Stimulated activated naive CD8-positive, alpha-beta T cell treated with anti-CD3 and anti-CD28 coated beads, Interleukin-15, amount 100 ng/mL, for 72 hours (primary cell): ENCODE measurements around the gene RAB11FIP3.
"Not testable (repeated sequence)": the region's sequence is repeated elsewhere in the genome, so short reads cannot be mapped to it uniquely, and the experiment has no call there.

Experiments used
- ATAC-seq: fragments of 150-1000 bp; cut with Tn5 transposase; 2 replicates; pipeline ENCODE4 v1.10.0; 2021; ENCODE audit warnings: mild to moderate bottlenecking, moderate library complexity
- DNase-seq, 2 donors: peaks; one replicate each; pipeline ENCODE4 v3.0.0; 2021 to 2022
- H3K27ac Mint-ChIP-seq, 2 donors: one replicate each; pipeline ENCODE4 v1.8.0; 2022; ENCODE audit warnings: mild to moderate bottlenecking in 2 of 2, mixed read lengths in 2 of 2, moderate library complexity in 2 of 2
- H3K27me3 Mint-ChIP-seq: one replicate; pipeline ENCODE4 v1.8.0; 2022; ENCODE audit warnings: mixed read lengths
- H3K4me1 Mint-ChIP-seq: one replicate; pipeline ENCODE4 v1.8.0; 2022; ENCODE audit warnings: mild to moderate bottlenecking, mixed read lengths
- H3K4me3 Mint-ChIP-seq, 2 donors: one replicate each; pipeline ENCODE4 v1.8.0; 2022; ENCODE audit warnings: mild to moderate bottlenecking in 2 of 2, mixed read lengths in 2 of 2, moderate library complexity in 1 of 2
- H3K9me3 Mint-ChIP-seq, 2 donors: one replicate each; pipeline ENCODE4 v1.8.0; 2022; ENCODE audit warnings: mixed read lengths in 2 of 2

The RAB11FIP3 gene

GRCh38 chr16:463071-463470, 37.6 kb downstream of the RAB11FIP3 start:
- H3K9me3 Mint-ChIP-seq = no peaks in the 10 kb centered on the region
- no peak for DNase-seq
- peaks cover 22% of the 10 kb centered on the region for H3K4me1 Mint-ChIP-seq
- H3K27ac Mint-ChIP-seq = peak overlapping the region in 1 of 2 donors; percentile 12
- no peak for ATAC-seq
- no peak overlapping the region for H3K4me3 Mint-ChIP-seq
- H3K27me3 Mint-ChIP-seq = no peaks in the 10 kb centered on the region

- no peak for ATAC-seq
- Mint-ChIP-seq H3K4me3 (no peak overlapping the region), H3K27ac (peak overlapping the region; percentile 43 to 92), H3K9me3 (no peaks in the 10 kb centered on the region), H3K27me3 (no peaks in the 10 kb centered on the region), H3K4me1 (peaks cover 17% of the 10 kb centered on the region)
- DNase-seq = no peak
Observed at GRCh38 chr16:466651-467050, 41.2 kb downstream of the RAB11FIP3 start.

GRCh38 chr16:467249-467871, 41.9 kb downstream of the RAB11FIP3 start:
- H3K9me3 Mint-ChIP-seq, DNase-seq, H3K4me3 Mint-ChIP-seq, H3K27me3 Mint-ChIP-seq, ATAC-seq: not testable (repeated sequence)
- Mint-ChIP-seq H3K4me1 (peaks cover 17% of the 10 kb centered on the region), H3K27ac (peak overlapping the region; percentile 43 to 92)

GRCh38 chr16:468068-468821, 42.8 kb downstream of the RAB11FIP3 start:
- Mint-ChIP-seq H3K9me3 (no peaks in the 10 kb centered on the region), H3K4me3 (no peak overlapping the region), H3K4me1 (peaks cover 17% of the 10 kb centered on the region), H3K27me3 (no peaks in the 10 kb centered on the region), H3K27ac (no peak overlapping the region)
- DNase-seq (no peak), ATAC-seq (no peak)

DNA sequence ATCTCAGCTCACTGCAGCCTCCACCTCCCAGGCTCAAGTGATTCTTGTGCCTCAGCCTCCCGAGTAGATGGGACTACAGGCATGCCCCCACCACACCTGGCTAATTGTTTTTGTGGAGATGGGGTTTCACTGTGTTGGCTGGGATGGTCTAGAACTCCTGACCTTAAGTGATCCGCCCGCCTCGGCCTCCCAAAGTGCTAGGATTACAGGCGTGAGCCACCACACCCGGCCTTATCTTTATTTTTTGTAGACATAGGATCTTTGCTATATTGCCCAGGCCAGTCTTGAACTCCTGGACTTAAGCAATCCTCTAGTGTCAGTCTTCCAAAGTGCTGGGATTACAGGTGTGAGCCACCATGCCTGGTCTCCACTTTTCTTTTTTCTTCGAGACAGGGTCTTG, 44.0 kb downstream of the RAB11FIP3 start:
- not testable (repeated sequence) for ATAC-seq, H3K9me3 Mint-ChIP-seq, H3K27ac Mint-ChIP-seq, DNase-seq, H3K4me3 Mint-ChIP-seq, H3K27me3 Mint-ChIP-seq
- H3K4me1 Mint-ChIP-seq = peaks cover 17% of the 10 kb centered on the region

GRCh38 chr16:470418-470817, 45.0 kb downstream of the RAB11FIP3 start:
- Mint-ChIP-seq H3K27ac (peak overlapping the region in 1 of 2 donors; percentile 54), H3K27me3 (no peaks in the 10 kb centered on the region), H3K4me1 (peaks cover 17% of the 10 kb centered on the region)

GRCh38 chr16:471353-472198, 46.1 kb downstream of the RAB11FIP3 start:
- Mint-ChIP-seq H3K4me1 (peaks cover 8% of the 10 kb centered on the region), H3K27me3 (no peaks in the 10 kb centered on the region), H3K9me3 (no peaks in the 10 kb centered on the region), H3K4me3 (no peak overlapping the region), H3K27ac (no peak overlapping the region)
- ATAC-seq (no peak), DNase-seq (no peak)

More at GRCh38 chr16:470418-470817, 45.0 kb downstream of the RAB11FIP3 start:
- DNase-seq (no peak), ATAC-seq (no peak)
- H3K9me3 Mint-ChIP-seq = no peaks in the 10 kb centered on the region
- no peak overlapping the region for H3K4me3 Mint-ChIP-seq

GRCh38 chr16:472199-472504, 46.7 kb downstream of the RAB11FIP3 start:
- DNase-seq (no peak), ATAC-seq (no peak)
- H3K27ac Mint-ChIP-seq = no peak overlapping the region
- no peaks in the 10 kb centered on the region for H3K27me3 Mint-ChIP-seq
- no peak overlapping the region for H3K4me3 Mint-ChIP-seq
- no peaks in the 10 kb centered on the region for H3K9me3 Mint-ChIP-seq
- H3K4me1 Mint-ChIP-seq = peaks cover 3% of the 10 kb centered on the region

DNA sequence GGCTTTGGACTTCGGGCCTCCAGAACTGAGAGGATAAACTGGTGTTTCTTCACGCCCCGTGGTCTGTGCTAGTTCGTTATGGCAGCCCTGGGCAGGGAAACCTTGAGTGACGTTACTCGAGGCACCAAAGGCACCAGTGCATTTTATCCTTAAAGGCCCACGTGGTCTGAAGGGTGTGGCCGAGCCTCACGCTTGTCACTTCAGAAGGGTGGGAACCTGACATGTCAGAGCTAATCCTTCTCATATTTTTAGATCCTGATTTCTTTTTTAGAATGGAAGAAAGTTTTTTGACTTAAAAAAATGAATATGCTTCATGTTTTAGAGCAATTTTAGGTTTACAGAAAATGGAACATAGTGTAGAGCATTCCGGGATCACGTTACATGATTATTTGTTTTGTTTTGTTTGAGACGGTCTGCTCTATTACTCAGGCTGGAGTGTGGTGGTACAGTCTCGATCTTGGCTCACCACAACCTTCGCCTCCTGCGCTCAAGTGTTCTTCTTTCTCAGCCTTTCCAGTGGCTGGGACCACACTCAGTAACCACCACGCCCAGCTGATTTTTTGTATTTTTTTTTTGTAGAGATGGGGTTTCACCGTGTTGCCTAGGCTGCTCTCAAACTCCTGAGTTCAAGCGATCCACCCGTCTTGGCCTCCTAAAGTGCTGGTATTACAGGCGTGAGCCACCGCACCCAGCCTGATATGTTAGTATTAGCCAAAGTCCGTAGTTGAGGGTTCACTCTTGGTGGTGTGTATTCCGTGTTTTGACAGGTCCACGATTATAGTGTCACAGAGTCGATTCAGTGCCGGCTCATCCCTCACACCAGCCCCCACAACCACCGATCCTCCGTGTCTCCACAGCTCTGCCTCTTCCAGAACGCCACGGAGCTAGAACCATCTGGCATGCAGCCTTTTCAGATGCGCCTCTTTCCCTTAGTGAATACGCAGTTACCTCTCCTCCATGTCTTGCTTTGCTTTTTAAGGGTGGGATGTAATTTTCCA, 47.9 kb downstream of the RAB11FIP3 start:
- no peak for ATAC-seq
- Mint-ChIP-seq H3K4me3 (no peak overlapping the region), H3K27ac (no peak overlapping the region), H3K4me1 (no peaks in the 10 kb centered on the region), H3K9me3 (no peaks in the 10 kb centered on the region), H3K27me3 (no peaks in the 10 kb centered on the region)
- DNase-seq = no peak

DNA sequence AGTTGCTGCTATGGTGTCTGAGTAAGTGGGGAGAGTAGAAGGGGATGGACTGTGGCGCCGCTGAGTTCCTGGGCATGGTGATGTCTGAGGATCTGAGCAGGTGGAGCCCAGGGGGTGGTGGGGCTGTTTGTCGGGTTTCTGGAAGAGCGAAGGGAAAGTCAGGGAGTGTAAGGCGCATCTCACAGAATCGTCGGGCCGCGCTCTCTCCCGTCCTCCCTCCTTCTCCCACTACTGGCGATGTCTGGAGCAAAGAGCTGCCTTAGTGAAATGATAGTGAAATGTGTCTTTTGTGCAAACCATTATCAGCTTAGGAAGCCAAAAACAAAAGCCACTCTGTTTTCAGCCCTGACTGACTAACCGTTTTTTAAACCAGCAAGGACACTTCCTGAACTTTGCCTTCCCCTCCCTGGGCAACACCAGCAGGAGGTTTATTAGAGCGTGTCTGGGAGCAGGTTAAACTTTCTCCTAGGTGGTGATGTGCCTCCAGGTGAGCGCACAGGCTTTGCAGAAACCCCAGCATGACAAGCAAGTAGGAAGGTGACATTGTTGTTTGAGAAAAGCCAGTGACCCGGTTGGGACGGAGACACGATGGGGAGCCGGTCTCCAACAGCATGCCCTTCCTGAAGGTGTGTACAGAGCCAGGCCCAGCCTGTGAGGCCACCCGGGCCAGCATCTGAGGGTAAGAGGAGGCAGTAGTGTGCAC, 49.1 kb downstream of the RAB11FIP3 start:
- Mint-ChIP-seq H3K4me3 (no peak overlapping the region), H3K4me1 (no peaks in the 10 kb centered on the region), H3K9me3 (no peaks in the 10 kb centered on the region), H3K27ac (no peak overlapping the region), H3K27me3 (no peaks in the 10 kb centered on the region)
- ATAC-seq = no peak
- no peak for DNase-seq

GRCh38 chr16:476039-476438, 50.6 kb downstream of the RAB11FIP3 start:
- ATAC-seq (no peak), DNase-seq (no peak)
- H3K27ac Mint-ChIP-seq = no peak overlapping the region
- no peaks in the 10 kb centered on the region for H3K9me3 Mint-ChIP-seq
- H3K4me1 Mint-ChIP-seq = no peaks in the 10 kb centered on the region
- no peaks in the 10 kb centered on the region for H3K27me3 Mint-ChIP-seq
- no peak overlapping the region for H3K4me3 Mint-ChIP-seq

DNA sequence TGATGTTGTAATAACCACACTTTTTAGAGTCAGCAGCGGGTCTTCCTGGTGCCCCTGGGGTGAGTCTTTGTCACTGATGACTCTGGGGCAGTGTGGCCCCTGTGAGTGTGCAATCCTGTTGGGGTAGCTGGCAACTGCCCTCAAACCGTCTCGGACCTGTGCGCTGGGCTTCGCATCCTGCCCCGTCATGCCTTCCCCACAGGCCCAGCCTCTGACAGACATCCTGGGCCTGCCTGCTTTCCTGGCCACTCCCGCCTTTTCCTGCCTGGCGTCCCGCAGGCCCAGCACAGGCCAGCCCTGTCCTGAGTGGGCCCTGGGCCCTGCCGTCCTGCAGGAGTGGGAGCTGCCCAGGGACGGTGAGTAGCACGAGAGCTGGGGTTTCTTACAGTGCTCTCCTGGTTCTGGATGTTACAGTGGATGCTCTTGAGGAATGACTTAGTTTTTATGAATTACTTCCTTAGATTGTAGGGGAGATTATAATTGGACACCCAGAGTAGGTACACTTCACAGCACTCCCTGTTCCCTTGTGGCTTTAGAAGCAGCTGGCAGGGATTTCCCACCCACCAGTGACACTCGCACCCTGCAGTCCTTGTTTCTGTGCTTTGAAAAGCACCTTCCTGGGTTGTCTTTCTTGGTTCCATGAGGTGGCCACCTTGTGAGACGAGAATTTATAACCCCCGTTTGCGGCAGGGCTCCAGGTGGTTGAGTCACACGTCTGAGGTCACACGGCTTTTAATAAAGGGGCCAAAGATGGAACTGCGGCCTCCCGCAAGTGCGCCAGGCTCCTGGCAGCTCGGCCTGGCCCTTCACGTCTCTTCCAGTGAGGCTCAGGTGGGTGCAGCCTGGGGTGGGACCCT, 52.1 kb downstream of the RAB11FIP3 start:
- Mint-ChIP-seq H3K4me3 (no peak overlapping the region), H3K9me3 (no peaks in the 10 kb centered on the region), H3K27me3 (no peaks in the 10 kb centered on the region), H3K4me1 (no peaks in the 10 kb centered on the region), H3K27ac (no peak overlapping the region)
- no peak for ATAC-seq
- no peak for DNase-seq

- ATAC-seq, H3K4me1 Mint-ChIP-seq, H3K9me3 Mint-ChIP-seq, H3K4me3 Mint-ChIP-seq, DNase-seq, H3K27me3 Mint-ChIP-seq: not testable (repeated sequence)
- peak overlapping the region in 1 of 2 donors; percentile 67 for H3K27ac Mint-ChIP-seq
Observed at GRCh38 chr16:478287-478686, 52.8 kb downstream of the RAB11FIP3 start.
